Measurements from ENCODE around the gene OARD1. TPM values are rescaled to one million over a fixed set of nuclear protein-coding genes. Genes with fewer than 3 reads are reported as not detected.

The OARD1 gene
- total RNA-seq, 4 donors from 2014 or later: 8.6 to 30.0 (median 16.1) TPM

GRCh38 chr6:41074692-41075436, 2.7 kb upstream of the OARD1 start:
- 25 to 30% methylated on average over 11 of the region's 11 CpGs for WGBS, 2 donors
- no peaks in the 10 kb centered on the region for H3K27me3 ChIP-seq

GRCh38 chr6:41073968-41074691, 2.0 kb upstream of the OARD1 start:
- peaks cover 9 to 53% (median 15%) of the 10 kb centered on the region in 3 donors for H3K4me1 ChIP-seq
- TF ChIP-seq POLR2A (IDR thresholded peaks at IDR 0.05): no peak
- TF ChIP-seq CTCF (IDR thresholded peaks at IDR 0.05): no peak
- DNase-seq: no peak
- peak overlapping the region; percentile 99 for H3K27ac ChIP-seq
- 5 to 8% methylated on average over 10 to 11 of the region's 11 CpGs for WGBS, 2 donors
- no peaks in the 10 kb centered on the region for H3K9me3 ChIP-seq
- peak overlapping the region; percentile 89 to 91 (median 89) for H3K4me3 ChIP-seq
- intact Hi-C loops (cut with DNase I): no loop called here
- H3K27me3 ChIP-seq: no peaks in the 10 kb centered on the region
- H3K36me3 ChIP-seq: peaks cover 0 to 21% (median 0%) of the 10 kb centered on the region in 3 donors

More at GRCh38 chr6:41074692-41075436, 2.7 kb upstream of the OARD1 start:
- Histone ChIP-seq H3K9me3 (no peaks in the 10 kb centered on the region), H3K36me3 (peaks cover 0 to 21% (median 0%) of the 10 kb centered on the region in 3 donors), H3K4me1 (peaks cover 9 to 53% (median 15%) of the 10 kb centered on the region in 3 donors), H3K27ac (peak overlapping the region; percentile 99), H3K4me3 (peak overlapping the region; percentile 2 to 89 (median 89))
- no peak for DNase-seq
- no peak for TF ChIP-seq CTCF (IDR thresholded peaks at IDR 0.05)
- TF ChIP-seq POLR2A (IDR thresholded peaks at IDR 0.05): no peak
- intact Hi-C loops (cut with DNase I): no loop called here

GRCh38 chr6:41073203-41073967, 1.2 kb upstream of the OARD1 start:
- Histone ChIP-seq H3K36me3 (peaks cover 0 to 23% (median 0%) of the 10 kb centered on the region in 3 donors), H3K27me3 (no peaks in the 10 kb centered on the region), H3K4me3 (peak overlapping the region; percentile 89 to 91 (median 89)), H3K9me3 (no peaks in the 10 kb centered on the region), H3K4me1 (peaks cover 9 to 53% (median 15%) of the 10 kb centered on the region in 3 donors), H3K27ac (peak overlapping the region; percentile 99)
- WGBS, 2 donors: 0 to 1% methylated on average over 18 to 35 of the region's 74 CpGs
- TF ChIP-seq CTCF (IDR thresholded peaks at IDR 0.05) (peak in 4 of 6 experiments; percentile 26 to 51 (median 48)), POLR2A (IDR thresholded peaks at IDR 0.05) (peak in 3 of 4 donors; percentile 90 to 97 (median 97))
- intact Hi-C loops (cut with DNase I): no loop called here
- peak; percentile 45 for DNase-seq

GRCh38 chr6:41072836-41073202, 663 bp upstream of the OARD1 start, which contains the start of gene NFYA:
Gene NFYA (plus strand): TSS chr6:41072974. CDS start chr6:41079090, 6,116 bp downstream.
- peak within 1 kb of the TSS; percentile 89 to 91 (median 89) for H3K4me3 ChIP-seq
- WGBS, 2 donors: 0% methylated on average over 7 of the region's 37 CpGs; no CpG with 5 or more reads in 1 of the 2 donors
- no peaks in the 10 kb centered on the region for H3K9me3 ChIP-seq
- TF ChIP-seq POLR2A (IDR thresholded peaks at IDR 0.05): no peak
- no peak for TF ChIP-seq CTCF (IDR thresholded peaks at IDR 0.05)
- no peaks in the 10 kb centered on the region for H3K27me3 ChIP-seq
- DNase-seq: peak; percentile 100
- intact Hi-C loops (cut with DNase I): no loop called here
- peaks cover 9 to 51% (median 15%) of the 10 kb centered on the region in 3 donors for H3K4me1 ChIP-seq
- peak within 1 kb of the TSS; percentile 99 for H3K27ac ChIP-seq
- peaks cover 0 to 29% (median 0%) of the 10 kb centered on the region in 3 donors for H3K36me3 ChIP-seq

Measured in esophagus squamous epithelium (tissue), 5 donors.